OCI-LY7 (cell line): ENCODE results near the gene CCDC184. TPM values are rescaled to one million over a fixed set of nuclear protein-coding genes. Genes with fewer than 3 reads are reported as not detected.

Experiments
- BruUV-seq: library from RNA; stranded (reverse); fragments of 400-500 nt; replicated peaks from 2 replicates; lab custom pipeline; 2021; lab: Mats Ljungman, UMichigan
- CTCF ChIA-PET: fragments of 300-600 bp; sonication (Branson Sonifier 250); formaldehyde crosslinking; loops from one replicate; lab custom pipeline; 2022; ENCODE audit warnings: antibody characterized with exemption; ENCODE audit not compliant: unreplicated experiment; lab: Charles Lee
- POLR2A ChIA-PET: fragments of 300-600 bp; sonication (Branson Sonifier 250); formaldehyde crosslinking; loops from one replicate; lab custom pipeline; 2022; ENCODE audit warnings: antibody characterized with exemption; lab: Charles Lee
- DNase-seq: peaks from one replicate; pipeline ENCODE4 v3.0.0-alpha.2; 2015; ENCODE audit warnings: low spot score
- H2AFZ ChIP-seq: fragments of 200-600 bp; sonication (generic), shearing (Covaris generic); 2 replicates; pipeline ENCODE4 v1.6.1; 2014; ENCODE audit warnings: mild to moderate bottlenecking, antibody characterized with exemption, low read length, moderate library complexity
- H3K27ac ChIP-seq: fragments of 200-600 bp; sonication (generic); 2 replicates; pipeline ENCODE4 v1.5.1; 2014; ENCODE audit warnings: mixed run types, low read depth, mild to moderate bottlenecking, moderate library complexity, low read length, inconsistent platforms; ENCODE audit not compliant: poor library complexity, severe bottlenecking
- H3K36me3 ChIP-seq: fragments of 200-600 bp; sonication (generic); 2 replicates; pipeline ENCODE4 v1.6.1; 2014; ENCODE audit warnings: mild to moderate bottlenecking, antibody characterized with exemption, low read length, moderate library complexity, mixed read lengths; ENCODE audit not compliant: insufficient read depth
- H3K4me1 ChIP-seq: fragments of 200-600 bp; sonication (generic); 2 replicates; pipeline ENCODE4 v1.5.1; 2014; ENCODE audit warnings: mild to moderate bottlenecking, low read length; ENCODE audit not compliant: insufficient read depth, poor library complexity, severe bottlenecking
- H3K4me2 ChIP-seq: fragments of 200-600 bp; sonication (generic); 2 replicates; pipeline ENCODE4 v1.6.1; 2014; ENCODE audit warnings: mild to moderate bottlenecking, low read length
- H3K4me3 ChIP-seq: fragments of 200-600 bp; sonication (generic); 2 replicates; pipeline ENCODE4 v1.5.1; 2014; ENCODE audit warnings: mild to moderate bottlenecking, low read depth, low read length; ENCODE audit not compliant: poor library complexity, severe bottlenecking
- H3K79me2 ChIP-seq: fragments of 200-600 bp; sonication (generic); 2 replicates; pipeline ENCODE4 v1.6.1; 2016; ENCODE audit warnings: low read depth, mild to moderate bottlenecking, low read length, moderate library complexity, mixed read lengths; ENCODE audit not compliant: insufficient read depth
- H3K9me2 ChIP-seq: fragments of 200-600 bp; sonication (generic); 2 replicates; pipeline ENCODE4 v1.6.1; 2016; ENCODE audit warnings: mild to moderate bottlenecking, low read length, mixed read lengths; ENCODE audit not compliant: insufficient read depth
- H3K9me3 ChIP-seq: fragments of 200-600 bp; sonication (generic); 2 replicates; pipeline ENCODE4 v1.6.1; 2014; ENCODE audit warnings: mild to moderate bottlenecking, mixed run types, low read length, mixed read lengths
- H4K20me1 ChIP-seq: fragments of 200-600 bp; sonication (generic); 2 replicates; pipeline ENCODE4 v1.6.1; 2014; ENCODE audit warnings: mild to moderate bottlenecking, antibody characterized with exemption, low read length, moderate library complexity, mixed read lengths; ENCODE audit not compliant: insufficient read depth
- CTCF ChIP-seq: fragments of 200-600 bp; sonication (generic); conservative IDR thresholded peaks from 2 replicates; pipeline ENCODE4 v1.5.1; 2014; ENCODE audit warnings: mild to moderate bottlenecking, antibody characterized with exemption, low read length, moderate library complexity, mixed read lengths
- EZH2phosphoT487 ChIP-seq: fragments of 200-600 bp; sonication (generic); IDR thresholded peaks from 2 replicates; pipeline ENCODE4 v1.6.1; 2018; ENCODE audit warnings: low read depth, borderline replicate concordance, mild to moderate bottlenecking, mixed run types, antibody characterized with exemption, low read length, moderate library complexity, mixed read lengths
- intact Hi-C: fragments of 100-400 bp; cut with micrococcal nuclease; formaldehyde crosslinking; loops from one replicate; pipeline ENCODE4 v1.10.0; 2022; ENCODE audit not compliant: unreplicated experiment
- total RNA-seq, 2 experiments: library from RNA; depleted of rRNA in 1 of 2; stranded (reverse); fragments of >200 nt in 1 of 2; shearing (Covaris generic) in 1 of 2; gene quantifications; 2 replicates each; pipeline ENCODE4 v1.2.3, GENCODE V29; 2014 to 2022

CCDC184 gene
- total RNA-seq, 2 experiments from 2014 or later = not detected

DNA sequence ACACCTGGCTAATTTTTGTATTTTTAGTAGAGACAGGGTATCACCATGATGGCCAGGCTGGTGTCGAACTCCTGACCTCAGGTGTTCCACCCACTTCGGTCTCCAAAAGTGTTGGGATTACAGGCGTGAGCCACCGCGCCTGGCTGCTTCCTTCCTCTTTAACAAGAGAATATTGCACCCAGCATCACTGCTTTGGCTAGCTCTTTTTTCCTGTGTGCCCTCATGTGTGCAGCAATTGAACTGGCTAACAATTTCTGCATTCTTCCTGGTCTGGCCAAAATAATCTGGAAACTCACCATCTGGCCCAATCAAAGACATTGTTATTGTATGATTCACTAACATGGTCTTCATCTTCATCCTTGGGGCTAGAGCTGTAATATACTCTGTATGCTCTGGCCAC lies 23.4 kb upstream of the CCDC184 start:
- Histone ChIP-seq H3K27ac (no peak overlapping the region), H3K4me3 (no peak overlapping the region), H3K4me2 (no peak overlapping the region), H3K4me1 (peaks cover 13% of the 10 kb centered on the region), H4K20me1 (no peaks in the 10 kb centered on the region), H3K9me2 (no peaks in the 10 kb centered on the region), H2AFZ (no peak overlapping the region), H3K79me2 (peaks cover 10% of the 10 kb centered on the region), H3K36me3 (no peaks in the 10 kb centered on the region), H3K9me3 (no peaks in the 10 kb centered on the region)
- DNase-seq = no peak
- ChIA-PET CTCF (no interaction called here), POLR2A (interaction anchor here (0.7 to 1.2 kb wide), 4 partner anchors 10 to 106 kb away, joined by 3 read pairs; no protein-coding TSS in a partner anchor)
- BruUV-seq = no TSS peak
- TF ChIP-seq EZH2phosphoT487 (no peak), CTCF (no peak)
- intact Hi-C loops = no loop called here

DNA sequence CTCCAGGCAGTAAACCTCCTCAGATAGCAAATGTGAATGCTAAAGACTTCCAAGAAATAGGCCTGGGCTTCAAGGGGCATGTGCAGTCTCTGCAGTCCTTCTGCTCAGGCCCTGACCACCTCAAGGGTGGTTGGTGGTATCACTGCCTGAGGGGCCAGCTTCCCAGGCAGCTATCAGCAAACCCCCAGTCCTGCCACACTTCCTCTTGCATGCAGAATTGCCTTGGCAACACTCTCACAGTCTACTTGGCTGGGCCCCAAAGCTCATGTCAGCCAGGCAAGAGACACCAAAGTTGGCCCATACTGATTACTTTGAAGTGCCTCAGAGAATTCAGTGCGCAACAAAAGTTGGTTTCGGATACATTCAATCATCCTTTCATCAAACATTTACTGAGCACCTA lies 22.6 kb upstream of the CCDC184 start:
- no peaks in the 10 kb centered on the region for H3K9me3 ChIP-seq
- BruUV-seq = no TSS peak
- H3K36me3 ChIP-seq = no peaks in the 10 kb centered on the region
- peaks cover 10% of the 10 kb centered on the region for H3K79me2 ChIP-seq
- H3K4me3 ChIP-seq = no peak overlapping the region
- ChIA-PET CTCF (no interaction called here), POLR2A (interaction anchor here (0.7 kb wide), 1 partner anchor 10 kb away, joined by 3 read pairs; no protein-coding TSS in a partner anchor)
- peaks cover 13% of the 10 kb centered on the region for H3K4me1 ChIP-seq
- H2AFZ ChIP-seq = no peak overlapping the region
- no peaks in the 10 kb centered on the region for H4K20me1 ChIP-seq
- no peaks in the 10 kb centered on the region for H3K9me2 ChIP-seq
- TF ChIP-seq CTCF (no peak), EZH2phosphoT487 (no peak)
- intact Hi-C loops = no loop called here
- no peak for DNase-seq
- H3K27ac ChIP-seq = no peak overlapping the region
- no peak overlapping the region for H3K4me2 ChIP-seq

DNA sequence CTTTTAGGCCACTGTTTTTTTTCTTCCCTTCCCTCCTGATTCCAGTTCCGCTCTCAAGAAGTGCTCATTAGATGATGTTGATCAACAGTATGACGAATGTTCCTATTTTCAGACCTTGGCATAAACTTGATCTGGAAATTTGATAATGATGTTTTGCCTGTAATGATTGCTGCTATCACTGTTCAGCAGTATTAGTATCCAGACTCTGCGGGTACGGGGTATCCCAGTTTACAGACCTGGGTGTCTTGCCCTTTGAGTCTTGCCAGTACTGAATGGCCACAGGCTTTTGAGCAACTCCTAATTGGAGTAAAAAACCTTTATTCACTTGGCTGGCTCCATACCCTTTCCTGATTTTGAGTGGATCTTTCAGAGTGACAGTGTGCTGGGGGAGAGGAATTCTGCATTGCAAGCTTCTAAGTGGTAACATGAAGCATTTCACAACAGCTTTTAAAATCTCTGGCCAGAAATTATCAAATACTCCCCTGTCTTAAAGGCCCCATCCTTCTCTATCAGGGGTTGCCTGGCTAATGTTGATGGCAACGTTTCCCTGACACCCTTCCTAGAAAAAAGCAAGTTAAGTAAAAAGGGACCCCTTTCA lies 20.2 kb upstream of the CCDC184 start:
- Histone ChIP-seq H3K79me2 (no peaks in the 10 kb centered on the region), H3K4me1 (peaks cover under 1% of the 10 kb centered on the region), H2AFZ (no peak overlapping the region), H3K27ac (no peak overlapping the region), H3K9me3 (no peaks in the 10 kb centered on the region), H3K4me2 (no peak overlapping the region), H4K20me1 (no peaks in the 10 kb centered on the region), H3K4me3 (no peak overlapping the region), H3K9me2 (no peaks in the 10 kb centered on the region), H3K36me3 (no peaks in the 10 kb centered on the region)
- BruUV-seq = no TSS peak
- CTCF ChIA-PET = no interaction called here
- TF ChIP-seq CTCF = no peak
- TF ChIP-seq EZH2phosphoT487 = no peak
- POLR2A ChIA-PET = interaction anchor here (0.6 kb wide), 1 partner anchor 1455 kb away, joined by 3 read pairs; no protein-coding TSS in a partner anchor
- intact Hi-C loops = no loop called here
- DNase-seq = no peak
